ENCODE results near the gene TSPAN19. TPM values are rescaled to one million over a fixed set of nuclear protein-coding genes. Genes with fewer than 3 reads are reported as not detected.

The TSPAN19 gene
- total RNA-seq = not detected in 2 replicates

GRCh38 chr12:85036234-85036707 is at the start of gene TSPAN19, which contains the start of gene LRRIQ1:
TSS of gene TSPAN19 (minus strand) at chr12:85036277. CDS start at chr12:85029946, 6,331 bp downstream.
TSS of gene LRRIQ1 (plus strand) at chr12:85036351. CDS start at chr12:85038177, 1,826 bp downstream.

Other genes with a start within 250 kb of the TSPAN19 start
- gene SLC6A15, start 123.5 kb downstream of the TSPAN19 start, total RNA-seq = 40.5 and 86.1 TPM in 2 replicates
- gene LRRIQ1, start 74 bp upstream of the TSPAN19 start, total RNA-seq = under 0.01 and 1.4 TPM in 2 replicates
- gene ALX1, start 243.9 kb upstream of the TSPAN19 start, total RNA-seq = under 0.01 and 0.14 TPM in 2 replicates

All from nasal cavity respiratory epithelium epithelial cell of viscerocranial mucosa (primary cell).